CD4-positive, alpha-beta T cell treated with Interleukin-10 for 1 hour (primary cell): ENCODE data around the gene JMJD1C.

ENCODE experiments used
- DNase-seq: peaks from one replicate; pipeline ENCODE4 v3.0.0-alpha.2; 2020

JMJD1C gene

GRCh38 chr10:63119041-63119440, 346.7 kb downstream of the JMJD1C start:
- DNase-seq, result no peak
